NCI-H2196 (cell line): ENCODE measurements around the gene PACC1.

ENCODE experiments used
- DNase-seq: peaks from one replicate; lab custom pipeline; 2025; ENCODE audit not compliant: unreplicated experiment; lab: John Stamatoyannopoulos, UW

Gene PACC1

GRCh38 chr1:212414328-212415106 lies at the start of gene PACC1:
Gene PACC1 (minus strand): TSS chr1:212414886. CDS start chr1:212414757, 129 bp downstream.
- DNase-seq, result peak; percentile 89

- DNase-seq, result no peak
These were observed 49.0 kb upstream of the PACC1 start for GRCh38 chr1:212463565-212464285.

- DNase-seq, result no peak
These were observed 47.4 kb upstream of the PACC1 start for GRCh38 chr1:212461916-212462660.

- no peak for DNase-seq
These were observed 45.7 kb upstream of the PACC1 start for GRCh38 chr1:212460376-212460775.

- DNase-seq, result no peak
These were observed 45.0 kb upstream of the PACC1 start for GRCh38 chr1:212459656-212460055.

GRCh38 chr1:212458817-212459216 lies 44.1 kb upstream of the PACC1 start:
- no peak for DNase-seq

GRCh38 chr1:212457740-212458338 lies 43.2 kb upstream of the PACC1 start:
- peak; percentile 76 for DNase-seq

- peak; percentile 82 for DNase-seq
These were observed 41.3 kb upstream of the PACC1 start for GRCh38 chr1:212455803-212456528.

GRCh38 chr1:212455401-212455800 lies 40.7 kb upstream of the PACC1 start:
- no peak for DNase-seq

GRCh38 chr1:212454741-212455140 lies 40.1 kb upstream of the PACC1 start:
- no peak for DNase-seq

- no peak for DNase-seq
These were observed 38.6 kb upstream of the PACC1 start for GRCh38 chr1:212453156-212453857.

- no peak for DNase-seq
These were observed 37.9 kb upstream of the PACC1 start for GRCh38 chr1:212452323-212453155.

GRCh38 chr1:212451416-212452322 lies 37.0 kb upstream of the PACC1 start:
- no peak for DNase-seq

GRCh38 chr1:212450331-212450881 lies 35.7 kb upstream of the PACC1 start:
- DNase-seq, result no peak

- DNase-seq, result no peak
These were observed 32.8 kb upstream of the PACC1 start for GRCh38 chr1:212447478-212447877.

GRCh38 chr1:212446333-212446732 lies 31.6 kb upstream of the PACC1 start:
- no peak for DNase-seq

GRCh38 chr1:212442408-212442807 lies 27.7 kb upstream of the PACC1 start:
- DNase-seq, result no peak

- no peak for DNase-seq
These were observed 25.7 kb upstream of the PACC1 start for GRCh38 chr1:212440419-212440818.
